Measurements from ENCODE around the gene PPM1K.
A peak's percentile ranks its signal among the peaks of the same experiment; 100 is the strongest.

PPM1K gene

DNA sequence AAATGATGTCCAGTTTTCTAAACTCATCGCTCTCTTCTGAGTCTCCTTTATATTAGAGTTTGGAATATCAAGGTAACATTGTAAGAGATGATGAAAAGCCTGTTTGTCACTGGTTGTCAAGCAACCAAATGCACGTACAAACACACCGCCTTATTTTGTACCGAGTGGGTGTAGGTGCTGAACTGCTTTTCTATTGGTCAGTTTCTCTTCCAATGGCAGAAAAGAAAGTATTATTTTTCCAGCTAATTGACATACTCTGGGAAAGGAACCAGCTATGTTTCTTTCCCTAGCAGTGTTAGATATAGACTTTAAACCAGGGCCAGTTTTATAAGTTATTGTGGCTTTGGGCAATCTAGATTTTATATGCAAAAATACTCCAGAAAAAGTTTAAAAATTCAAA lies 6.6 kb upstream of the PPM1K start:
- no peak overlapping the region for H3K4me3 ChIP-seq (ENCODE audit: low read depth, low read length)
- DNase-seq (ENCODE audit: low read depth), result peak; percentile 4
- TF ChIP-seq, protein P1, sequence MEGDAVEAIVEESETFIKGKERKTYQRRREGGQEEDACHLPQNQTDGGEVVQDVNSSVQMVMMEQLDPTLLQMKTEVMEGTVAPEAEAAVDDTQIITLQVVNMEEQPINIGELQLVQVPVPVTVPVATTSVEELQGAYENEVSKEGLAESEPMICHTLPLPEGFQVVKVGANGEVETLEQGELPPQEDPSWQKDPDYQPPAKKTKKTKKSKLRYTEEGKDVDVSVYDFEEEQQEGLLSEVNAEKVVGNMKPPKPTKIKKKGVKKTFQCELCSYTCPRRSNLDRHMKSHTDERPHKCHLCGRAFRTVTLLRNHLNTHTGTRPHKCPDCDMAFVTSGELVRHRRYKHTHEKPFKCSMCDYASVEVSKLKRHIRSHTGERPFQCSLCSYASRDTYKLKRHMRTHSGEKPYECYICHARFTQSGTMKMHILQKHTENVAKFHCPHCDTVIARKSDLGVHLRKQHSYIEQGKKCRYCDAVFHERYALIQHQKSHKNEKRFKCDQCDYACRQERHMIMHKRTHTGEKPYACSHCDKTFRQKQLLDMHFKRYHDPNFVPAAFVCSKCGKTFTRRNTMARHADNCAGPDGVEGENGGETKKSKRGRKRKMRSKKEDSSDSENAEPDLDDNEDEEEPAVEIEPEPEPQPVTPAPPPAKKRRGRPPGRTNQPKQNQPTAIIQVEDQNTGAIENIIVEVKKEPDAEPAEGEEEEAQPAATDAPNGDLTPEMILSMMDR (IDR thresholded peaks at IDR 0.05; ENCODE audit: low read depth, low read length, missing control alignments), result no peak
- in situ Hi-C loops (cut with HindIII; ENCODE audit: low sequenced_read_pairs), result no loop called here

DNA sequence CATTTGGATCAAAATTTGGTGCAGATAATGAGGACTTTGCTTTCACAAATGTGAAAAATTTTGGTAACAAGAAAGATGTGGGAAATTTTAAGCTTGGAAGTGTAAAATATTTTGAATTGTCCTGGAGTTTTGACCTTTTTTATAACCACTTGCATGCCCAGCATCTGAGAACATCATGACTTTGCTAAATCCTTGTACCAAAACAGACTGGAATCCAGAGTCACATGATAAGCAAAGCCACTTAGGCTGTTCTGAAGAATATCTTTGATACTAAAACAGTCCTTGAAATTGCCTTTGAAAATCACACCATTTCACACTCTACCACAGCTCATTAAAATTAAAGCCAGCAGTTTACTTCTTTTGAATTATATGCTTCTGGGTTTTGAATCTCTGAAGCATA lies 2.5 kb upstream of the PPM1K start:
- H3K4me3 ChIP-seq (ENCODE audit: low read depth, low read length), result no peak overlapping the region
- no peak for DNase-seq (ENCODE audit: low read depth)
- in situ Hi-C loops (cut with HindIII; ENCODE audit: low sequenced_read_pairs), result no loop called here
- TF ChIP-seq, protein P1 (IDR thresholded peaks at IDR 0.05; ENCODE audit: low read depth, low read length, missing control alignments), result no peak

DNA sequence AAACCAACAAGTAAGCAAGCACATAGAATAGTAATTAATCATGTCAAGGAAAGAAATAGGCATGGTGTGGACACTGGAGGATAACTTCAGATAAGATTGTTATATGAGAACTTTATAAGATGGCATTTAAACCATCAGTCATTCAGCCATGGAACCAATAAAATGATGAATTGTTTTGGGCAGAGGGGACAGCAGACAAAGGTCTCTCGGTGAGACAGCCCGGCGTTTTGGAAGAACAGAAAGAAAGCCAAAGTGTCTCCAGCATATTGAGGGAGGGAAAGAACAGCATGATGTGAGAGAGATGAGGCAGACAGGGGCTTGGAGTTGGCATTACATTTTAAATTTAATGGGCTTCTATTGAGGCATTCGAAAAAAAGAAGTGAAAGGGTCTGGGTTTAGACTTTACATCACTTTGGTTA lies 883 bp upstream of the PPM1K start:
- in situ Hi-C loops (cut with HindIII; ENCODE audit: low sequenced_read_pairs), result no loop called here
- peak overlapping the region; percentile 73 for H3K4me3 ChIP-seq (ENCODE audit: low read depth, low read length)
- TF ChIP-seq, protein P1 (IDR thresholded peaks at IDR 0.05; ENCODE audit: low read depth, low read length, missing control alignments), result no peak
- no peak for DNase-seq (ENCODE audit: low read depth)

DNA sequence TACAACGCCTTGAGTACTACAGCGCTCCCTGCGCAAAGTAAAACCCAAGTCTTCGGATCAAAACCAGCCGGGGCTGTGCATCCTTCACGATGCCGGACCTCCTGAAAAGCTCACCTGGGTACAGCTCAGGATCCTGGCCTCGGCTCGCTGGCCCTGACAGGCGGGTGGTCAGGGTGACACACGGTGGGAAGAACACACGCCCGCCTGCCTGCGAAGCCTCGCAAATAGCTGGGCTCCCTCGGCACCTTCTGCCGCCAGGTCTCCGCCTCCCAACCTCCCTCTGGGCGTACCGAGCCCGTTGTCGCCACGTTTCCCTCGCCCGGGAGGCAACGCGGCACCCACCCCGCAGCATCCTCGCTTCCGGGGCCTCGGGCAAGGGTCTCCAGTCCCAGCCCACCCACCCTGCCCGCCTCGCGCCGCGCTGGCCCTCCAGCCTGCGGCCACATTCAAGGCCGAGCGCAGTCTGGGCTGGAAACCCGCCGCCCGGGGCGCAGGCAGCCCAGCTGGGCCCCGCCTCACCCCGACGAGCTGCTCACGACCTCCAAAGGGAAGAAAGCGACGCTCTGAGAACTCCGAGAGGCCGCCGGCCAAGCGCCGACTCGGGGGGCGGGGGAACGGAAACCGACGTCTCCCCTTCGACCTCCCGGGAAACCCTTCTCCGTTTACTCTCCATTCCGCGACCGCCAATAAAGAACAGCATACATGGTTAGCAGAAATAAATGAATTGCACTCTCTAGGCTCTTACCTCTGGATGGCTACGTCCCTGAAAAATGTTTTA lies 511 bp downstream of the PPM1K start:
- peak; percentile 6 for DNase-seq (ENCODE audit: low read depth)
- TF ChIP-seq, protein P1 (IDR thresholded peaks at IDR 0.05; ENCODE audit: low read depth, low read length, missing control alignments), result no peak
- peak overlapping the region; percentile 73 for H3K4me3 ChIP-seq (ENCODE audit: low read depth, low read length)
- in situ Hi-C loops (cut with HindIII; ENCODE audit: low sequenced_read_pairs), result no loop called here

DNA sequence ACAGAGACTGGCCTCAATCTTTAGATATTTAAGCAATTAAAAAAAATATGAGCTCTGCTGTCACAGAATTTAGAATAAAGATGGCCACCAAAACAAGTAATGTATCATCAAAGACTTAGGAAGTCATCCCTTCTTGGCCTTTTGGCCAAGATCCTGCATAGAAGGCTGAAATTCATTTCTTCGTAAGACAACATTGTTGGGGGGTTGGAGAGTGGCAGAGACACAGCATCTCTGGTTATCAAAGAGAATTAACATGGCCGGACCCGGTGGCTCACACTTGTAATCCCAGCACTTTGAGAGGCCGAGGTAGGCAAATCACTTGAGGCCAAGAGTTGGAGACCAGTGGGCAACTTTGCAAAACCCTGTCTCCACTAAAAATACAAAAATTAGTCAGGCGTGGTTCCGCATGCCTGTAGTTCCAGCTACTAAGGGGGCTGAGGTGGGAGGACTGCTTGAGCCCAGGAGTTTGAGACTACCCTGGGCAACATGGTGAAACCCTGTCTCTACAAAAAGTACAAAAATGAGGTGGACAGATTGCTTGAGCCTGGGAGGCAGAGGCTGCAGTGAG lies 4.0 kb downstream of the PPM1K start:
- TF ChIP-seq, protein P1 (IDR thresholded peaks at IDR 0.05; ENCODE audit: low read depth, low read length, missing control alignments), result no peak

DNA sequence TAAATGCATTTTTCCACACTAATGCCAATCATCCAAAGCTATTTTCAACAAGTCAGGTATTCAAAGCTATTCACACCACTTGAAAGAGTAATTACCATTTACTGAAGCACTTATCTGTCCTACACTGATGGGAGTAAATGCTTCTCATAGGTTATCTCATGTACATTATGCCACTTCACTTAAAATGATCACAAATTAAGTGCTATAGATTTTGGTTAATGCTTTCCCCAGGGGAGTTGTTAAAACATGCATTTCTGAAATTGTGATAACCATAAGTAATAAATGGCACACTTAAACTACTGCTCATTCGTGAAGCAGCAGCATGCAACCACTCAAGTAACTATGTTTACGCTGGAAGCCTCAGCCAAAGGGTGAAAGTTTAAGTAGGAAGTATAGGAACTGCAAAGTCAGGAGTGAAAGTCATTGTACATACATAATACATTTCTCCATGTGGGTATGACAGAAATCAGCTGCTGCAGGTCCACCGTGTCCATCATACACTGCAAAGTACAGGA lies 6.6 kb downstream of the PPM1K start:
- DNase-seq (ENCODE audit: low read depth), result no peak
- TF ChIP-seq, protein P1 (IDR thresholded peaks at IDR 0.05; ENCODE audit: low read depth, low read length, missing control alignments), result no peak
- no peak overlapping the region for H3K4me3 ChIP-seq (ENCODE audit: low read depth, low read length)
- in situ Hi-C loops (cut with HindIII; ENCODE audit: low sequenced_read_pairs), result no loop called here

More for the DNA sequence above, 4.0 kb downstream of the PPM1K start:
- in situ Hi-C loops (cut with HindIII; ENCODE audit: low sequenced_read_pairs), result no loop called here
- no peak overlapping the region for H3K4me3 ChIP-seq (ENCODE audit: low read depth, low read length)
- no peak for DNase-seq (ENCODE audit: low read depth)

Measured in astrocyte of the cerebellum (primary cell).